Occipital lobe (tissue), 2 donors: Measurements from ENCODE around the gene ANKEF1. TPM values are rescaled to one million over a fixed set of nuclear protein-coding genes. Genes with fewer than 3 reads are reported as not detected.
"Not testable (repeated sequence)": the region's sequence is repeated elsewhere in the genome, so short reads cannot be mapped to it uniquely, and the experiment has no call there.

Experiments
- DNase-seq: peaks from one replicate; lab custom pipeline; 2025; lab: John Stamatoyannopoulos, UW
- total RNA-seq: library from RNA; depleted of rRNA; stranded (reverse); fragments of >200 nt; gene quantifications from one replicate; pipeline ENCODE4 v1.2.3, GENCODE V29; 2014

ANKEF1 gene
- total RNA-seq, 1 donor from 2014 or later: 2.7 TPM

- not testable (repeated sequence) for DNase-seq
Observed at GRCh38 chr20:10032269-10032668, 2.5 kb upstream of the ANKEF1 start.

GRCh38 chr20:10033905-10034650 is 709 bp upstream of the ANKEF1 start:
- no peak for DNase-seq

- not testable (repeated sequence) for DNase-seq
Observed at GRCh38 chr20:10036321-10036720, 1.5 kb downstream of the ANKEF1 start.

GRCh38 chr20:10040070-10040975 is 5.5 kb downstream of the ANKEF1 start:
- no peak for DNase-seq

- no peak for DNase-seq
Observed at GRCh38 chr20:10042086-10042485, 7.3 kb downstream of the ANKEF1 start.

GRCh38 chr20:10047427-10047826 is 12.6 kb downstream of the ANKEF1 start:
- DNase-seq: peak; percentile 7

- no peak for DNase-seq
Observed at GRCh38 chr20:10051185-10051584, 16.4 kb downstream of the ANKEF1 start.

GRCh38 chr20:10059006-10059405 is 24.2 kb downstream of the ANKEF1 start:
- DNase-seq: no peak

GRCh38 chr20:10060226-10060625 is 25.4 kb downstream of the ANKEF1 start:
- DNase-seq: no peak

- no peak for DNase-seq
Observed at GRCh38 chr20:10061641-10062040, 26.9 kb downstream of the ANKEF1 start.

- DNase-seq: no peak
Observed at GRCh38 chr20:10063482-10063881, 28.7 kb downstream of the ANKEF1 start.

- no peak for DNase-seq
Observed at GRCh38 chr20:10064611-10065010, 29.8 kb downstream of the ANKEF1 start.

GRCh38 chr20:10065154-10065833 is 30.5 kb downstream of the ANKEF1 start:
- no peak for DNase-seq

GRCh38 chr20:10067321-10067720 is 32.5 kb downstream of the ANKEF1 start:
- no peak for DNase-seq

- DNase-seq: peak; percentile 7
Observed at GRCh38 chr20:10074513-10074912, 39.7 kb downstream of the ANKEF1 start.

- no peak for DNase-seq
Observed at GRCh38 chr20:10075606-10076005, 40.8 kb downstream of the ANKEF1 start.

GRCh38 chr20:10076126-10077080 is 41.6 kb downstream of the ANKEF1 start:
- DNase-seq: no peak

GRCh38 chr20:10077081-10077471 is 42.3 kb downstream of the ANKEF1 start:
- DNase-seq: no peak

GRCh38 chr20:10077886-10078285 is 43.1 kb downstream of the ANKEF1 start:
- DNase-seq: no peak

- DNase-seq: no peak
Observed at GRCh38 chr20:10078403-10078802, 43.6 kb downstream of the ANKEF1 start.

- DNase-seq: no peak
Observed at GRCh38 chr20:10079964-10080363, 45.2 kb downstream of the ANKEF1 start.
